Dedifferentiated amniotic fluid mesenchymal stem cell (primary cell): ENCODE results near the gene AGAP5.

Experiments
- DNase-seq: peaks from one replicate; pipeline ENCODE4 v3.0.0-alpha.2; 2016; ENCODE audit errors: extremely low spot score

The AGAP5 gene

DNA sequence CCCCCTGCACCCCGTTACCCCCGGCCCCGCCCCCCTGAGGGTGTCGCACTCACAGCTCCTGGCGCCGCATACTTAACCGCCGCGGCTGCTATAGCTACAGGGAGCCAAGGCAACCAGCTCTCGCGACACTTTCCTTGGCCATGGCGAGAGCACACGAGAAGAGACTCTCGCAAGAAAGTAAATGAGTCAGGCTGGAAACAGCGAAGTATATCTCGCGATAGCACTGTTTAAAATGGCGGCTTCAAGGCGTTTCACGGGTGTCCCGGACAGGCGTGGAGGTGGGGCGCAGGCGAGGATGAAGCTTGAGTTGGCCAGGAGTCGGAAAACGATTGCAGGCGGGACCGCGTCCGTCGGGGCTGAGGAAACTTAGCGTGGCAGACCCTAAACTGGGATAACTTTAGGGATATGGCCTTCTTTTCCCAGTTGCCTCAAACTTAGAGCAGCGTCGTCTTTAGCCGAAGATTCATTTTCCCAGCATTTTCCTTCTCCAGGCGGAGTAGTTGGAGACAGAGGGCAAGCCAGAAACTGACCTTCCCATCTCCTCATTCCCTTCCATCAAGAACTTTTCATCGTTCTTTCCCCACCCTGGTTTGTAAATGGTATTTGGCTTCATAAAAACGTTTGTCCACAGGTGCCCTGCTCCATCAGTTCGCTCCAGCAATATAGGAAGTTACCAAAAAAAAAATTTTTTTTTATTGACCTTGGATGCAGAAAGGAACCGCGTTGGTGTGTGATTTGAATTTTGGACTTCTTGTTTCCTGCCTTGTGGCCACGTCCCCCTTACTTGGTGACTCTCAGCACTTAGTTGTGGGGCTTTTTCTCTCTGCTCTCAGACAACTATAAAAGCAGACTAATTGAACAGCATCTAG is 71.8 kb downstream of the AGAP5 start:
- peak; percentile 99 for DNase-seq

- DNase-seq: no peak
Measured at GRCh38 chr10:73625004-73625883, 72.7 kb downstream of the AGAP5 start.
